ENCODE measurements around the gene MPP1. TPM values are rescaled to one million over a fixed set of nuclear protein-coding genes. Genes with fewer than 3 reads are reported as not detected.

The MPP1 gene
- total RNA-seq, 6 donors from 2014 or later, result 34.2 to 88.0 (median 52.4) TPM

DNA sequence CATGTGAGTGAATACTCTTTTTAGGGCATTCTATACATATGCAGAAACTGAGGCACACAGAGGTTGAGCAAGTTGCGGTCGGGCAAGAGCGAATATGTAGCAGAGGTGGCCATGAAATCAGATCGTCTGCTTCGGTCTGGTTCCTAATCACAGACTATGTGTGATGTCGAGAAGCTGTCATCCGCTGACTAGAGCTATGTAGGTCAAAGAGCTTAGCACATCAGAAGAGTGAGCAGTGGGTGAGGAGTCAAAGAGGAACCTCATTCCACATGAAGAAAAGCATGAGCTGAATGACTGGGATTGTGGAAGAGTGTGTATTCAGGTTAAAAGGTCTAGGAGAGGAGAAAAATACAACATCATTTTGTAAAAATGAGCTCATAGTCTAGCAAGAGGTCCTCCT, 73.4 kb downstream of the MPP1 start:
- WGBS, 2 donors, result 58 to 78% methylated on average over 7 of the region's 7 CpGs
- Histone ChIP-seq H3K36me3 (no peaks in the 10 kb centered on the region), H3K4me1 (peaks cover 88 to 96% (median 92%) of the 10 kb centered on the region in 4 donors), H3K4me3 (no peak overlapping the region), H3K27ac (peak overlapping the region; percentile 81 to 86 (median 85)), H3K9me3 (no peaks in the 10 kb centered on the region), H3K27me3 (no peaks in the 10 kb centered on the region)
- TF ChIP-seq EP300 (IDR thresholded peaks at IDR 0.05), result no peak
- TF ChIP-seq POLR2A (IDR thresholded peaks at IDR 0.05), result peak in 1 of 4 donors; percentile 34
- peak in 1 of 2 donors; percentile 15 for TF ChIP-seq POLR2AphosphoS5 (IDR thresholded peaks at IDR 0.05)
- DNase-seq (peak in 1 of 2 donors; percentile 34), ATAC-seq (ENCODE audit: low FRiP score in 2 of 2) (peak in 1 of 2 donors; percentile 52)

DNA sequence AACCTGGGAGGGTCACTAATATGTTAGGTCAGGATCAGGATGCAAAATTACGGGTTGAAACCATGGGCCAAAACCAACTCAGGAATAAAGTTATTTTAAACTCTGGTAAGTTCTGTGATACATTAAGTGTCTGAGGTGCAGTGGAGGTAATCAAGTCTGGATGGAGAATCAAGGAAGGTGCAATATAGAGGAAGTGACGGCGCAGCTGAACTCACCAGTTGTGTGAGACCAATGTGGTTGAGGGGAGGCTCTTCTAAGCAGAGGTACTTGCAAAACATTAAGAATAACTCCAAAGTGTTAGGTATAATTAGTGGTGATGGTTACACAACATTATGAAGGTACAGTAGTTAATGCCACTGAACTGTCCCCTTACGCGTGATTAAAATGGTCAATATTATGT, 74.1 kb downstream of the MPP1 start:
- peak overlapping the region; percentile 81 to 86 (median 85) for H3K27ac ChIP-seq
- ATAC-seq (ENCODE audit: low FRiP score in 2 of 2), result no peak
- 68 to 71% methylated on average over 5 of the region's 5 CpGs for whole genome bisulfite sequencing, 2 donors
- no peaks in the 10 kb centered on the region for H3K27me3 ChIP-seq
- H3K4me3 ChIP-seq, result no peak overlapping the region
- no peak for DNase-seq
- no peaks in the 10 kb centered on the region for H3K9me3 ChIP-seq
- H3K4me1 ChIP-seq, result peaks cover 84 to 95% (median 90%) of the 10 kb centered on the region in 4 donors
- no peaks in the 10 kb centered on the region for H3K36me3 ChIP-seq
- TF ChIP-seq POLR2A (IDR thresholded peaks at IDR 0.05) (no peak), POLR2AphosphoS5 (IDR thresholded peaks at IDR 0.05) (no peak), EP300 (IDR thresholded peaks at IDR 0.05) (no peak)
- TF ChIP-seq, protein P1, sequence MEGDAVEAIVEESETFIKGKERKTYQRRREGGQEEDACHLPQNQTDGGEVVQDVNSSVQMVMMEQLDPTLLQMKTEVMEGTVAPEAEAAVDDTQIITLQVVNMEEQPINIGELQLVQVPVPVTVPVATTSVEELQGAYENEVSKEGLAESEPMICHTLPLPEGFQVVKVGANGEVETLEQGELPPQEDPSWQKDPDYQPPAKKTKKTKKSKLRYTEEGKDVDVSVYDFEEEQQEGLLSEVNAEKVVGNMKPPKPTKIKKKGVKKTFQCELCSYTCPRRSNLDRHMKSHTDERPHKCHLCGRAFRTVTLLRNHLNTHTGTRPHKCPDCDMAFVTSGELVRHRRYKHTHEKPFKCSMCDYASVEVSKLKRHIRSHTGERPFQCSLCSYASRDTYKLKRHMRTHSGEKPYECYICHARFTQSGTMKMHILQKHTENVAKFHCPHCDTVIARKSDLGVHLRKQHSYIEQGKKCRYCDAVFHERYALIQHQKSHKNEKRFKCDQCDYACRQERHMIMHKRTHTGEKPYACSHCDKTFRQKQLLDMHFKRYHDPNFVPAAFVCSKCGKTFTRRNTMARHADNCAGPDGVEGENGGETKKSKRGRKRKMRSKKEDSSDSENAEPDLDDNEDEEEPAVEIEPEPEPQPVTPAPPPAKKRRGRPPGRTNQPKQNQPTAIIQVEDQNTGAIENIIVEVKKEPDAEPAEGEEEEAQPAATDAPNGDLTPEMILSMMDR (IDR thresholded peaks at IDR 0.05), result no peak

DNA sequence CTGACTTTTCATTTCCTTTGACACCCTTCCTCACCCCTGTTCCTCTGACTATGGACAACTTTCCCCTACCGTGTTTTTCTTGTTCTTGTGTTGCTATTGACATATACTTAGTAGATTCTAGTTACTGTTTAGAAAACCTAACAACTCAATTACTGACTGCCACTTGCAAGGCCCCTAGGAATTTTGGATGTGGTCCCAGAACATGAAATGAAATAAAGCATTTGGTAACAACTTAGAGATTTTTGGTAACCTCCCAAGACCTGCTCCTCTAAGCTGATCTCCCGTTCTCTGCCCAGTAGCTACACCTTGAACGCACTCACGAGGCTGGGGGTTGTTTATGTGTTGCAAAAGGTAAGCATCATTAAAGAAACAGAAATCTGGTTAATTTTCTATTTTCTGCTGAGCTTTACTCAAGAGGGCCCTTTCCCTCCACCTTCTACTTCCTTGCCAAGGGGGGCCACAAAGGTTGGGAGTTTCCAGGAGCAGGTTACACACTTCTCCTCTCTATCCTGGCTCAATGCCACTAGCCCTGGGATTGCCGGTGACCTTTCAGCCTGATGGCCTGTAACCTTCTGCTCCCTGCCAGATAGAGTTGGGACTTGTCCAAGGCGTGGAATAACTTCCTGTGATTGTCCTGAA, 74.9 kb downstream of the MPP1 start:
- TF ChIP-seq EP300 (IDR thresholded peaks at IDR 0.05) (peak in 1 of 4 donors; percentile 46), POLR2AphosphoS5 (IDR thresholded peaks at IDR 0.05) (peak; percentile 69 to 80), POLR2A (IDR thresholded peaks at IDR 0.05) (no peak)
- TF ChIP-seq, protein P1 (IDR thresholded peaks at IDR 0.05), result no peak
- Histone ChIP-seq H3K27me3 (no peaks in the 10 kb centered on the region), H3K4me3 (no peak overlapping the region), H3K27ac (peak overlapping the region; percentile 81 to 86 (median 85)), H3K9me3 (no peaks in the 10 kb centered on the region), H3K36me3 (no peaks in the 10 kb centered on the region), H3K4me1 (peaks cover 76 to 94% (median 84%) of the 10 kb centered on the region in 4 donors)
- ATAC-seq (ENCODE audit: low FRiP score in 2 of 2) (peak; percentile 48 to 66), DNase-seq (peak in 1 of 2 donors; percentile 63)
- 22 to 26% methylated on average over 4 to 6 of the region's 6 CpGs for whole genome bisulfite sequencing, 2 donors

DNA sequence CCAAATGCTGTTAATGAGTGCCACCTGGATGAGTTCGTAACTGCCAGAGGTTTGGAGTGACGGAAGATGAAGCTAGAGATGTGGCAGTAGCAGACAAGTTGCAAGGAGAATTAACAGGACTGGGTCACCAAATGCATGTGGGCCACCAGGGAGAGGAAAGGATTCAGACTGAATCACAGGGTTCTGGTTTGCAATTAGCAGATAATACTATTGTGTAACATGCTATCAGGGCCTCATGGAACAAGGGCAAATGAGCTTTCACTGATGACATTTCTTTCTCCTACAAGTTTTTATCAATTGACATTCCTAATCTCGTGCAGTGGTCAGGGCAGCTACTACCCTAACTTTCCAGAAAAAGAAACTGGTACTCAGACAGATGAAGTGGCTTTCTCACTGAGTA, 75.8 kb downstream of the MPP1 start:
- peak overlapping the region; percentile 81 to 86 (median 85) for H3K27ac ChIP-seq

More for the DNA sequence above, 75.8 kb downstream of the MPP1 start:
- 56 to 67% methylated on average over 3 of the region's 3 CpGs for WGBS, 2 donors
- ATAC-seq (ENCODE audit: low FRiP score in 2 of 2) (no peak), DNase-seq (no peak)
- peaks cover 71 to 88% (median 79%) of the 10 kb centered on the region in 4 donors for H3K4me1 ChIP-seq
- H3K4me3 ChIP-seq, result no peak overlapping the region
- no peaks in the 10 kb centered on the region for H3K9me3 ChIP-seq
- no peaks in the 10 kb centered on the region for H3K36me3 ChIP-seq
- TF ChIP-seq EP300 (IDR thresholded peaks at IDR 0.05) (no peak), POLR2A (IDR thresholded peaks at IDR 0.05) (no peak), POLR2AphosphoS5 (IDR thresholded peaks at IDR 0.05) (no peak)
- TF ChIP-seq, protein P1 (IDR thresholded peaks at IDR 0.05), result no peak
- H3K27me3 ChIP-seq, result no peaks in the 10 kb centered on the region

Small RNA genes within 50 kb of the gene (small RNA-seq; reads per million reads assigned to genes)
- 0 reads per million in 4 donors for gene SNORA36A

Other genes starting within 250 kb of the MPP1 start
- gene CTAG1A, start 220.4 kb downstream of the MPP1 start, total RNA-seq, result not detected
- gene CTAG1B, start 186.2 kb downstream of the MPP1 start, total RNA-seq, result not detected
- gene CTAG2, start 151.9 kb downstream of the MPP1 start, total RNA-seq, result not detected
- gene GAB3, start 54.4 kb downstream of the MPP1 start, total RNA-seq, result 10 to 100 TPM; 10.2 to 30.4 (median 15.4) TPM
- gene DKC1, start 42.6 kb downstream of the MPP1 start, total RNA-seq, result 10 to 100 TPM; 24.1 to 52.4 (median 33.2) TPM
- gene SMIM9, start 29.2 kb upstream of the MPP1 start, total RNA-seq, result 1 to 10 TPM in 1 of 6 donors, not detected in 5; 1.5 TPM
- 10 to 100 TPM in 4 of 6 donors, 1 to 10 TPM in 1, not detected in 1; 9.3 to 53.1 (median 20.8) TPM for gene F8A1, start 80.9 kb upstream of the MPP1 start, total RNA-seq
- gene F8, start 217.2 kb upstream of the MPP1 start, total RNA-seq, result 10 to 100 TPM in 5 of 6 donors, 1 to 10 TPM in 1; 4.3 to 47.1 (median 21.7) TPM
- 10 to 100 TPM; 18.3 to 93.9 (median 50.2) TPM for gene FUNDC2, start 221.4 kb upstream of the MPP1 start, total RNA-seq

All from upper lobe of left lung (tissue), 6 donors.